ENCODE data around the gene DCAF11. TPM values are rescaled to one million over a fixed set of nuclear protein-coding genes. Genes with fewer than 3 reads are reported as not detected.

Gene DCAF11
- total RNA-seq, 1 donor from 2014 or later = 52.8 TPM

- Mint-ChIP-seq H3K27ac (ENCODE audit: unreplicated experiment) (peak overlapping the region; percentile 90), H3K4me3 (ENCODE audit: unreplicated experiment) (peak overlapping the region; percentile 29), H3K27me3 (ENCODE audit: unreplicated experiment) (no peaks in the 10 kb centered on the region), H3K36me3 (ENCODE audit: unreplicated experiment) (peaks cover 8% of the 10 kb centered on the region), H3K4me1 (ENCODE audit: unreplicated experiment) (peaks cover 26% of the 10 kb centered on the region), H3K9me3 (ENCODE audit: unreplicated experiment) (no peaks in the 10 kb centered on the region)
- TF ChIP-seq CTCF (IDR thresholded peaks at IDR 0.05) = no peak
- no peak for DNase-seq (ENCODE audit: extremely low spot score, unreplicated experiment)
Measured at GRCh38 chr14:24093207-24093900, 21.2 kb upstream of the DCAF11 start.

- Mint-ChIP-seq H3K27me3 (ENCODE audit: unreplicated experiment) (no peaks in the 10 kb centered on the region), H3K36me3 (ENCODE audit: unreplicated experiment) (peaks cover 8% of the 10 kb centered on the region), H3K4me1 (ENCODE audit: unreplicated experiment) (peaks cover 26% of the 10 kb centered on the region), H3K9me3 (ENCODE audit: unreplicated experiment) (no peaks in the 10 kb centered on the region), H3K27ac (ENCODE audit: unreplicated experiment) (peak within 1 kb of the TSS; percentile 97), H3K4me3 (ENCODE audit: unreplicated experiment) (peak within 1 kb of the TSS; percentile 99)
- peak; percentile 14 for TF ChIP-seq CTCF (IDR thresholded peaks at IDR 0.05)
- DNase-seq (ENCODE audit: extremely low spot score, unreplicated experiment) = peak; percentile 98
Measured at GRCh38 chr14:24093901-24094840, 20.4 kb upstream of the DCAF11 start, which contains the start of gene PCK2. Gene PCK2, plus strand, starts transcription at chr14:24094311. Its CDS starts 95 bp downstream, at chr14:24094406.

- H3K36me3 Mint-ChIP-seq (ENCODE audit: unreplicated experiment) = peaks cover 14% of the 10 kb centered on the region
- H3K4me3 Mint-ChIP-seq (ENCODE audit: unreplicated experiment) = peak overlapping the region; percentile 99
- no peaks in the 10 kb centered on the region for H3K27me3 Mint-ChIP-seq (ENCODE audit: unreplicated experiment)
- TF ChIP-seq CTCF (IDR thresholded peaks at IDR 0.05) = no peak
- no peak for DNase-seq (ENCODE audit: extremely low spot score, unreplicated experiment)
- H3K27ac Mint-ChIP-seq (ENCODE audit: unreplicated experiment) = peak overlapping the region; percentile 97
- peaks cover 26% of the 10 kb centered on the region for H3K4me1 Mint-ChIP-seq (ENCODE audit: unreplicated experiment)
- H3K9me3 Mint-ChIP-seq (ENCODE audit: unreplicated experiment) = no peaks in the 10 kb centered on the region
Measured at GRCh38 chr14:24094841-24095270, 19.7 kb upstream of the DCAF11 start.

- H3K27me3 Mint-ChIP-seq (ENCODE audit: unreplicated experiment) = no peaks in the 10 kb centered on the region
- peak overlapping the region; percentile 99 for H3K4me3 Mint-ChIP-seq (ENCODE audit: unreplicated experiment)
- no peak for TF ChIP-seq CTCF (IDR thresholded peaks at IDR 0.05)
- peaks cover 18% of the 10 kb centered on the region for H3K36me3 Mint-ChIP-seq (ENCODE audit: unreplicated experiment)
- H3K27ac Mint-ChIP-seq (ENCODE audit: unreplicated experiment) = peak overlapping the region; percentile 97
- no peaks in the 10 kb centered on the region for H3K9me3 Mint-ChIP-seq (ENCODE audit: unreplicated experiment)
- no peak for DNase-seq (ENCODE audit: extremely low spot score, unreplicated experiment)
- H3K4me1 Mint-ChIP-seq (ENCODE audit: unreplicated experiment) = peaks cover 26% of the 10 kb centered on the region
Measured at GRCh38 chr14:24095271-24096068, 19.1 kb upstream of the DCAF11 start.

All from osteocyte (in vitro differentiated cells).